Measurements from ENCODE around the gene KCNB1. TPM values are rescaled to one million over a fixed set of nuclear protein-coding genes. Genes with fewer than 3 reads are reported as not detected.
"Not testable (repeated sequence)": the region's sequence is repeated elsewhere in the genome, so short reads cannot be mapped to it uniquely, and the experiment has no call there.

Gene KCNB1
- total RNA-seq, 3 donors from 2014 or later = 3.9 to 21.8 (median 5.1) TPM

DNA sequence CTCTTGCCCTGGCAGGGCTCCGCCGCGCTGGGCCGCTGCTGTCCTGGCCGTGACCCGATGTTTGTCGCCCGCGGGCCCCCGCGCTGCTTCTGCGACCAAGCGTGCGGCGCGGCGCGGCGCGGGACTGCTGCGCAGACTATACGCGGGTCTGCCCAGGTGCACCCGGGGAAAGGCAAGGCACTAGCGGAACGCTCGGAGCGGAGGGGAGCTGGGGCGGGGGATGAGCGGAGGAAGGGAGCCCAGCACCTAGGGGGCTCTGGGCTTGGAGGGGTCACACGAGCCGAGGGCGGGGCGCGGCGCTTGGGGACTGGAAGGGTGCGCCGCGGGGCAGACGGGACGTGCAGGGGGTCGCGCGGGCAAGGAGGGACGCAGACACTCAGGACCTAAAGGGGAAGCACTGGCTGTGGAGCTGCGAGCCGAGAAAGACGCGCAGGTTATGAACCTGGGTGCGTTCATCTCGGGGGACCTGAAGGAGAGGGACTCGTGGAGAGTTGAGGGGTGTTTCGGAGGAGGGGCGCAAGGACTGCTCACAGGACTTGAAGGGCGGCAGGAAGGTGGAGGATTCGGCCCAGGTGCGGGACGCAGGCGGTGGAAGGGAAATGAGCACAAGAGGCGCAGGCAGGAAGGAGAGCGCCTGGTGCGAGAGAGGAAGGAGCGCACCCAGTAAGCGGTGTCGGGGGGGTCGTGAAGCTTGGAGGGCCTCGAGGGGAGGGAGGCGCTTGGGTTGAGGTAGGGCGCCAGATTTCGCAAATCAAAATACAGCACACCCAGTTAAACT lies 163.8 kb downstream of the KCNB1 start:
- no peak for DNase-seq (ENCODE audit: low spot score in 2 of 2)
- H3K4me3 ChIP-seq = peak overlapping the region; percentile 26 to 67 (median 45)

DNA sequence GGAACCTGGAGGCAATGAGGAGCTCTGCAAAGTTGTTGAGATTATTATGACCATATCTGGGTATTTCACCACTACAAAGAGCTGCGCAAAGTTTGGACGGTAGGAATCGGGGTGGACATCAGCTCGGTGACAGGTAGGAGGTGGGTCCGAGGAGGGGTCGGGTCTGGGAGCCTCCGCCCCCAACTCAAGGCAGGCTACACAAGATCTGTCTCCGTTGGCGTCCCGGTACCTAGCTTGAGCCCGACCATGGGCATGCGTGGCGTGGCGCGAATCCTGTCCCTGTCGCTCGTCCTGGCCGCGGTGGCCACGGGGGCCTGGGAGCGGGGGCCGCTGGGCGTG lies 164.4 kb downstream of the KCNB1 start:
- no peak overlapping the region for H3K27ac ChIP-seq
- H3K9me3 ChIP-seq = no peaks in the 10 kb centered on the region
- peak overlapping the region; percentile 26 to 67 (median 45) for H3K4me3 ChIP-seq
- intact Hi-C loops (cut with DNase I; ENCODE audit: low total_unique reads) = no loop called here
- peaks cover 0 to 7% of the 10 kb centered on the region in 2 donors for H3K4me1 ChIP-seq
- peaks cover 2 to 28% of the 10 kb centered on the region in 2 donors for H3K27me3 ChIP-seq
- TF ChIP-seq POLR2AphosphoS5 (IDR thresholded peaks at IDR 0.05) = no peak
- no peak for TF ChIP-seq POLR2A (IDR thresholded peaks at IDR 0.05)
- TF ChIP-seq, protein P1, sequence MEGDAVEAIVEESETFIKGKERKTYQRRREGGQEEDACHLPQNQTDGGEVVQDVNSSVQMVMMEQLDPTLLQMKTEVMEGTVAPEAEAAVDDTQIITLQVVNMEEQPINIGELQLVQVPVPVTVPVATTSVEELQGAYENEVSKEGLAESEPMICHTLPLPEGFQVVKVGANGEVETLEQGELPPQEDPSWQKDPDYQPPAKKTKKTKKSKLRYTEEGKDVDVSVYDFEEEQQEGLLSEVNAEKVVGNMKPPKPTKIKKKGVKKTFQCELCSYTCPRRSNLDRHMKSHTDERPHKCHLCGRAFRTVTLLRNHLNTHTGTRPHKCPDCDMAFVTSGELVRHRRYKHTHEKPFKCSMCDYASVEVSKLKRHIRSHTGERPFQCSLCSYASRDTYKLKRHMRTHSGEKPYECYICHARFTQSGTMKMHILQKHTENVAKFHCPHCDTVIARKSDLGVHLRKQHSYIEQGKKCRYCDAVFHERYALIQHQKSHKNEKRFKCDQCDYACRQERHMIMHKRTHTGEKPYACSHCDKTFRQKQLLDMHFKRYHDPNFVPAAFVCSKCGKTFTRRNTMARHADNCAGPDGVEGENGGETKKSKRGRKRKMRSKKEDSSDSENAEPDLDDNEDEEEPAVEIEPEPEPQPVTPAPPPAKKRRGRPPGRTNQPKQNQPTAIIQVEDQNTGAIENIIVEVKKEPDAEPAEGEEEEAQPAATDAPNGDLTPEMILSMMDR (IDR thresholded peaks at IDR 0.05) = no peak
- H3K36me3 ChIP-seq = no peaks in the 10 kb centered on the region
- no peak for DNase-seq (ENCODE audit: low spot score in 2 of 2)

More for the DNA sequence above, 163.8 kb downstream of the KCNB1 start:
- Histone ChIP-seq H3K9me3 (no peaks in the 10 kb centered on the region), H3K27me3 (peaks cover 2 to 28% of the 10 kb centered on the region in 2 donors), H3K4me1 (peaks cover 0 to 7% of the 10 kb centered on the region in 2 donors), H3K36me3 (no peaks in the 10 kb centered on the region), H3K27ac (no peak overlapping the region)
- TF ChIP-seq POLR2AphosphoS5 (IDR thresholded peaks at IDR 0.05) (no peak), POLR2A (IDR thresholded peaks at IDR 0.05) (no peak)
- TF ChIP-seq, protein P1 (IDR thresholded peaks at IDR 0.05) = no peak
- intact Hi-C loops (cut with DNase I; ENCODE audit: low total_unique reads) = no loop called here

DNA sequence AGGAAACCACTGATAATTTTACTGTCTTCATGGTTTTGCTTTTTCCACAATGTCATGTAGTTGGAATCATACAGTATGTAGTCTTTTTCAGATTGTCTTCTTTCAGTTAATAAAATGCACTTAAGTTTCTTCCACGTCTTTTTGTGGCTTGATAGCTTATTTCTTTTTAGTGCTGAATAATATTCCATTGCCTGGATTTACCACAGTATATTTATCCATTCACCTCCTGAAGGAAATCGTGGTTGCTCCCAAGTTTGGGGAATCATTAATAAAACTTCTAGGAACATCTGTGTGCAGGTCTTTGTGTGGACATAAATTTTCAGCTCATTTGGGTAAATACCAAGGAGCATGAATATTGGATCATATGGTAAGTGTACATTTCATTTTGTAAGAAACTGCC lies 165.8 kb downstream of the KCNB1 start:
- Histone ChIP-seq H3K27ac (no peak overlapping the region), H3K4me3 (no peak overlapping the region), H3K4me1 (peaks cover 0 to 7% of the 10 kb centered on the region in 2 donors), H3K27me3 (peaks cover 2 to 28% of the 10 kb centered on the region in 2 donors), H3K9me3 (no peaks in the 10 kb centered on the region), H3K36me3 (no peaks in the 10 kb centered on the region)
- DNase-seq (ENCODE audit: low spot score in 2 of 2) = no peak
- intact Hi-C loops (cut with DNase I; ENCODE audit: low total_unique reads) = no loop called here
- no peak for TF ChIP-seq POLR2A (IDR thresholded peaks at IDR 0.05)
- TF ChIP-seq, protein P1 (IDR thresholded peaks at IDR 0.05) = no peak
- no peak for TF ChIP-seq POLR2AphosphoS5 (IDR thresholded peaks at IDR 0.05)

DNA sequence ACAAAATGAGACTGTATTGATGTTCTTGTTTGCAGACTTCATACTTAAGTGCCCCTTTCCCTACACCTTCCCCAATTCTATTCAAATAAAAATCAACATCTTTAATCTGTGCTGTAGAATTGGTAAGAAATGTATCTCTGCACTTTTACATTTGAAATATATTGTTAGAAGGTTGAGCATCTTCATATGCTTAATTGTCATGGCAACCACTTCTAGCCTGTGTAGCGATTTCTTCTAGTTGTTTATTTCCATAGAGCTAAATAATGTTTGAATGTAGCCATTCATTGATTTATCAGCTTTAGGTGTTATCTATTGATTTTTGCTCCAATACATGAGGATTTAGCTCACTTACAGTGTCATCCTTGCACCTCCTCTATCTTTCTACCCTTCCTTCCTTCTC lies 166.9 kb downstream of the KCNB1 start:
- DNase-seq (ENCODE audit: low spot score in 2 of 2) = no peak
- intact Hi-C loops (cut with DNase I; ENCODE audit: low total_unique reads) = no loop called here
- Histone ChIP-seq H3K36me3 (no peaks in the 10 kb centered on the region), H3K27me3 (peaks cover 2 to 28% of the 10 kb centered on the region in 2 donors), H3K27ac (no peak overlapping the region), H3K4me1 (peaks cover 0 to 7% of the 10 kb centered on the region in 2 donors), H3K4me3 (no peak overlapping the region), H3K9me3 (no peaks in the 10 kb centered on the region)
- TF ChIP-seq, protein P1 (IDR thresholded peaks at IDR 0.05) = no peak
- TF ChIP-seq POLR2A (IDR thresholded peaks at IDR 0.05) = no peak
- no peak for TF ChIP-seq POLR2AphosphoS5 (IDR thresholded peaks at IDR 0.05)

DNA sequence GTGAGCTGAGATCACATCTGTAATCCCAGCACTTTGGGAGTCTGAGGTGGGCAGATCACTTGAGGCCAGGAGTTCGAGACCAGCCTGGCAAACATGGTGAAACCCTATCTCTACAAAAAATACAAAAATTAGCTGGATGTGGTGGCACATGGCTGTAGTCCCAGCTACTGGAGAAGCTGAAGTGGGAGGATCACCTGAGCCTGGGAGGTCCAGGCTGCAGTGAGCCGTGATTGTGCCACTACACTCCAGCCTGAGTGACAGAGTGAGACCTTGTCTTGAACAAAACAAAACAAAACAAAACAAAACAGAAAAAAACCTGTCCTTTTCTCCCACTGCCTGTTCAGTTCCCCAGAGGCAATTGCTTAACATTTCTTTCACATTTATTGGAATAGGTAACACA lies 168.4 kb downstream of the KCNB1 start:
- peaks cover 0 to 15% of the 10 kb centered on the region in 2 donors for H3K27me3 ChIP-seq
- DNase-seq (ENCODE audit: low spot score in 2 of 2); H3K4me3 ChIP-seq; H3K36me3 ChIP-seq; H3K4me1 ChIP-seq; H3K27ac ChIP-seq; intact Hi-C loops (cut with DNase I; ENCODE audit: low total_unique reads); H3K9me3 ChIP-seq: not testable (repeated sequence)

Other genes starting within 250 kb of the KCNB1 start
- gene ZNFX1, start 204.6 kb downstream of the KCNB1 start, total RNA-seq = 10 to 100 TPM; 36.3 to 42.1 (median 36.7) TPM
- gene PTGIS, start 85.5 kb upstream of the KCNB1 start, total RNA-seq = 10 to 100 TPM; 38.7 to 41.7 (median 41.0) TPM
- 10 to 100 TPM; 16.8 to 33.8 (median 22.1) TPM for gene B4GALT5, start 231.2 kb upstream of the KCNB1 start, total RNA-seq

Measured in breast epithelium (tissue), 4 donors.